PC-9 (cell line): ENCODE data around the gene PROCR.

ENCODE experiments used
- EZH2 ChIP-seq: fragments of 200-600 bp; sonication (generic); IDR thresholded peaks from 2 replicates; pipeline ENCODE4 v1.8.0; 2017; ENCODE audit warnings: antibody characterized with exemption, low read depth
- TF ChIP-seq, protein P1 (sequence below): fragments of 200-600 bp; sonication (generic); conservative IDR thresholded peaks from 2 replicates; pipeline ENCODE4 v1.6.1; 2017; ENCODE audit warnings: mixed run types, antibody characterized with exemption, mild to moderate bottlenecking, moderate library complexity

- TF ChIP-seq, protein P1, sequence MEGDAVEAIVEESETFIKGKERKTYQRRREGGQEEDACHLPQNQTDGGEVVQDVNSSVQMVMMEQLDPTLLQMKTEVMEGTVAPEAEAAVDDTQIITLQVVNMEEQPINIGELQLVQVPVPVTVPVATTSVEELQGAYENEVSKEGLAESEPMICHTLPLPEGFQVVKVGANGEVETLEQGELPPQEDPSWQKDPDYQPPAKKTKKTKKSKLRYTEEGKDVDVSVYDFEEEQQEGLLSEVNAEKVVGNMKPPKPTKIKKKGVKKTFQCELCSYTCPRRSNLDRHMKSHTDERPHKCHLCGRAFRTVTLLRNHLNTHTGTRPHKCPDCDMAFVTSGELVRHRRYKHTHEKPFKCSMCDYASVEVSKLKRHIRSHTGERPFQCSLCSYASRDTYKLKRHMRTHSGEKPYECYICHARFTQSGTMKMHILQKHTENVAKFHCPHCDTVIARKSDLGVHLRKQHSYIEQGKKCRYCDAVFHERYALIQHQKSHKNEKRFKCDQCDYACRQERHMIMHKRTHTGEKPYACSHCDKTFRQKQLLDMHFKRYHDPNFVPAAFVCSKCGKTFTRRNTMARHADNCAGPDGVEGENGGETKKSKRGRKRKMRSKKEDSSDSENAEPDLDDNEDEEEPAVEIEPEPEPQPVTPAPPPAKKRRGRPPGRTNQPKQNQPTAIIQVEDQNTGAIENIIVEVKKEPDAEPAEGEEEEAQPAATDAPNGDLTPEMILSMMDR = no peak
- no peak for TF ChIP-seq EZH2
These were observed 15.9 kb upstream of the PROCR start for GRCh38 chr20:35155936-35156335.
